NCI-H2107 (cell line): ENCODE data around the gene RANBP17.
"Not testable (repeated sequence)": the region's sequence is repeated elsewhere in the genome, so short reads cannot be mapped to it uniquely, and the experiment has no call there.

Experiments
- DNase-seq: peaks from one replicate; lab custom pipeline; 2025; lab: John Stamatoyannopoulos, UW

RANBP17 gene

DNA sequence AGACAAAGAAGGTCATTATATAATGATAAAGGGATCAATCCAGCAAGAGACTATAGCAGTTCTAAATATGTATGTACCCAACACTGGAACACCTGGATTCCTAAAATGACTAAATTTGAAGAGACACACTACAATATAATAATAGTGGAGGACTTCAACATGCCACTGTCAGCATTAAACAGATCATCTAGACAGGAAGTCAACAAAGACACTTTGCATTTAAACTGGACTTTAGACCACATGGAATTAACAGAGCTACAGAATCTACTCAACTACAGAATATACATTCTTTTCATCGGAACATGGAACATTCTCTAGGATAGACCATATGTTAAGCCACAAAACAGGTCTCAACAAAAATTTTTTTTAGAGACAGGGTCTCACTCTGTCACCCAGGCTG lies 388.9 kb downstream of the RANBP17 start:
- DNase-seq, result no peak

DNA sequence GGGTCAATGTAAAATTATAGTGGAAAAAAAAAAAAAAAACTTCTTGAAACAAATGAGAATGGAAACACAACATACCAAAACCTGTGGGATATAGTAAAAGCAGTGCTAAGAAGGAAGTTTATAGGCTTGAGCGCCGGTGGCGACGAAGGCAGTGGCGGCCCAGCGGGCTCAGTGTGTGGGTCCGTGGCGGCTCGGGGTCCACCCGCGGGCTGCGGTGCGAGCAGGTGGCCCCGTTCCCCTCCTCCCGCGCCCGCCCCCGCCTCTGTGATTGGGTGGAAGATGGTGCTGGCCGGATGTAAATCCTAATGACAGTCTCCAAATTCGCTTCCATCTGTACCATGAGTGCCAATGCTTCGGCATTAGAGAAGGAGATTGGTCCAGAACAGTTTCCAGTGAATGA lies 389.7 kb downstream of the RANBP17 start:
- DNase-seq, result no peak

GRCh38 chr5:171252674-171253073 lies 390.9 kb downstream of the RANBP17 start:
- DNase-seq, result no peak

DNA sequence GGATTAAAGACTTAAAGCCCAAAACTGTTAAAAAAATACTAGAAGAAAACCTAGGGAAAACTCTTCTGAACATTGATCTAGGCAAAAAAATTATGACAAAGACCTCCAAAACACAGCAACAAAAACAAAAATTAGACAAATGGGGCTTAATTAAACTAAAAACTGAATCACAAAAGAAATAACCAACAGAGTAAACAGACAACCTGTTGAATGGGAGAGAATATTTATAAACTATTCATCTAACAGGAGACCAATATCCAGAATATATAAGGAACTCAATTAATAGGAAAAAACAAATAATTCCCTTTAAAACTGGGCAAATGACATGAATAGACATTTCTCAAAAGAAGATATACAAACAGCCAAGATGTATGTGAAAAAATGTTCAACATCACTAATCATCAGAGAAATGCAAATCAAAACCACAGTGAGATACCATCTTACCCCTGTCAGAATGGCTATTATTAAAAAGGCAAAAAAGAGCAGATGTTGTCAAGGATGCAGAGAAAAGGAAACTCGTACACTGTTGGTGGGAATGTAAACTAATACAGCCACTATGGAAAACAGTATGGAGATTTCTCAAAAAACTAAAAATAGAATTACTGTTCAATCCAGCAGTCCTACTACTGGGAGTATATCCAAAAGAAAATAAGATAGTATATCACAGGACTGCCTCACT lies 397.1 kb downstream of the RANBP17 start:
- no peak for DNase-seq

- DNase-seq, result no peak
Observed at GRCh38 chr5:171261361-171261760, 399.5 kb downstream of the RANBP17 start.

DNA sequence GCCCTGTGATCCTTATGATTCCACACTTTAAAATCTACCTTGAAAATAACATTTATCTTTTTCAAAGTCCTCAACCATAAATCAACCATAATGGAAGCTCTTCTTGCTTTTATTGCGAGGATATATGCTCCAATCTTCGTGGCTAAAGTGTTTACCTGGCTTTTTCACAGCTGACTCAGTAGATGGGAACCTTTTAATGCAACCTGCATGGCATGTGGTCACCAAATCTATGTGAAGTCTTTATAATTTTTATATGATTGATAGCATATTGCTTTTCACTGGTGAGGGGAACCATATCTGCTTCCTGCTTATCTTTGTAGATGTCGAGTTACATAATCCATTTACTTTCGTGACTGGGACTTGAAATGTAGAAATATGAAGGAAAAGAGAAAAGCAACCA lies 400.1 kb downstream of the RANBP17 start:
- no peak for DNase-seq

- no peak for DNase-seq
Observed at GRCh38 chr5:171263181-171263580, 401.4 kb downstream of the RANBP17 start.

DNA sequence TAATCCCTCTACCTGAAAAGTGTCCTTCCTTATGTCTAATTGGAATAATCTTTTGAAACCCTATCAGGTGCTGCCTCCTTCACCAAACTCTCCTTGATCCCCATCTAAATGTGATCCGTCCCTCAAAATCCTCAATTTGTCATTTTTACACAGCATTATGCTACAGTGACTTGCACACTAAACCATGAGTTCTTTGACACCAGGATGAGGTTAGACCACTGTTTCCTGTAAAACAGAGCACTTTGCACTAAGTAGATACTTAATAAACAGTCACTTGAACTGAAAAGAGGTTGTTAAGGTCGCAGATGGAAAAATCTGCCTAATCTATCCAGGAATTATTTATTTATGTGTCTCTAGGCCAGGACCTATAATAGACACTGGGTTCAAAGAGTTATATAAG lies 403.0 kb downstream of the RANBP17 start:
- no peak for DNase-seq

DNA sequence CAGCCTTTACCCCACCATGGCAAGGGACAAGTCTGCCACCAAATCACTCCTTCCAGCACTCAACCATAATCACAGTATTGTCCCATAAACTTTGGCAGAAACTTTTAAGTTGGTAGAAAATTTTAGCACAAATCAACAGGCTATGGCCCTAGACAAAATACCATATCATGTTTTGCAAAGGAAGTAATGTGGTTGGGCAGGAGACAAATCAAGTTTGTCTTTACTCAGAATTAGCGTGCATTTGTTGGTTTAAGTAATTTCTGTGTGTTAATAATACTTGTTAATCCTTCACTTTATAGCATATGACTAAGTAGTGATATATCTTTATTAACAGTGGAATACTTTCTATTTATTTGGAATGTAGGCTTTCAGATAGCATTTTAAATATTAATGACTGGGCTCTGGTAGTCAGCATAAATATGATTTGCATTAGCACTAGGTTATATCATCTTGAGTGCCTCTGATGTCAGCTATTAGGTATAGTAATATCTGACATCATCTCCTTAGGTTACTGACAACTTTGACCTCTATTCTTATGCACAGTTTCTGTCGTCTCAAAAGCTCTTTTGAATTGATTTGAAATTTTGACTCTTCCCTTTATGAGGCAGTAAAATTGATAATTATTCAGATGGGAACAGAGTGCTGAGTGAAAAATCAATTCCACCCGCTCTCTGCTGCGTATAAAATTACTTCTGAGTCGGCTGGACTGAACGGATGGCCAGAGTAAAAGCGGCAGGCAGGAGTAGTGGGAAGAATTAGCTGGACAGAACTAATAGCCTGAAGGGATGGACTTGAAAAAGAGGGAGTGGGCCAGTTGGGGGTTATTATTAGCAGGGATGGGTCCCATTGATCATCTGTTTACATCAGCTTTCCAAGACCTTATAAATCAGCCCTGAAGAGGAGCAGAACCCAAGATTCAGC lies 407.1 kb downstream of the RANBP17 start:
- no peak for DNase-seq

DNA sequence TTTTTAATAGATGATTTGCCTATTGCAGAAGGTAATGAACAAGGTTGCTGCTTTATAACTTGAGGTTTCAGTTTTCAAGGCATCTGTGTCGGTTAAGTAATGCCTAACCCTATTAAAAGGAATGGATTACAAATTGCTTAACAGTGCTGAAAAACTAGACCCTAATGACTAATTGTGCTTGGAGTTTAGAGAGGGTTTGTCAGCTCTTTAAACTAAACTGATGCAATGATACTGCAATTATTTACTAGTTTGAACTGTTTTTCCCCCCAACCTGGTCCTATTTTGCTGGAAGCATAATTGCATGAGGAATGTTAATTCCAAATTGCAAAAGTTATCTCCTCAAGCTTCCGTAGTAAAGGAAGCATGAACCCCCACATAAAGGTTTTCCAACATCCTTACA lies 407.9 kb downstream of the RANBP17 start:
- no peak for DNase-seq

GRCh38 chr5:171270136-171270535 lies 408.3 kb downstream of the RANBP17 start:
- no peak for DNase-seq

DNA sequence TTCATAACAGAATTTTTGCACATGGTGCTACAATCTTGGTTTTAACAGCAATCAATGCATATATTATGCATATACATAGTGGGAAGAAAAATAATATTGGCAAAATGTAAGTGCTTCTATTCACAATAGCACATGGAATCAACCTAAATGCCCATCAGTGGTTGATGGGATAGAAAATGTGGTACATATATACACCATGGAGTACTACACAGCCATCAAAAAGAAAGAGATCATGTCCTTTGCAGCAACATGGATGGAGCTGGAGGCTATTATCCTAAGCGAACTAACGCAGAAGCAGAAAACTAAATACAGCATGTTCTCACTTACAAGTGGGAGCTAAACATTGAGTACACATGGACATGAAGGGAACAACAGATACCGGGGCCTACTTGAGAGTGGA lies 410.0 kb downstream of the RANBP17 start:
- no peak for DNase-seq

DNA sequence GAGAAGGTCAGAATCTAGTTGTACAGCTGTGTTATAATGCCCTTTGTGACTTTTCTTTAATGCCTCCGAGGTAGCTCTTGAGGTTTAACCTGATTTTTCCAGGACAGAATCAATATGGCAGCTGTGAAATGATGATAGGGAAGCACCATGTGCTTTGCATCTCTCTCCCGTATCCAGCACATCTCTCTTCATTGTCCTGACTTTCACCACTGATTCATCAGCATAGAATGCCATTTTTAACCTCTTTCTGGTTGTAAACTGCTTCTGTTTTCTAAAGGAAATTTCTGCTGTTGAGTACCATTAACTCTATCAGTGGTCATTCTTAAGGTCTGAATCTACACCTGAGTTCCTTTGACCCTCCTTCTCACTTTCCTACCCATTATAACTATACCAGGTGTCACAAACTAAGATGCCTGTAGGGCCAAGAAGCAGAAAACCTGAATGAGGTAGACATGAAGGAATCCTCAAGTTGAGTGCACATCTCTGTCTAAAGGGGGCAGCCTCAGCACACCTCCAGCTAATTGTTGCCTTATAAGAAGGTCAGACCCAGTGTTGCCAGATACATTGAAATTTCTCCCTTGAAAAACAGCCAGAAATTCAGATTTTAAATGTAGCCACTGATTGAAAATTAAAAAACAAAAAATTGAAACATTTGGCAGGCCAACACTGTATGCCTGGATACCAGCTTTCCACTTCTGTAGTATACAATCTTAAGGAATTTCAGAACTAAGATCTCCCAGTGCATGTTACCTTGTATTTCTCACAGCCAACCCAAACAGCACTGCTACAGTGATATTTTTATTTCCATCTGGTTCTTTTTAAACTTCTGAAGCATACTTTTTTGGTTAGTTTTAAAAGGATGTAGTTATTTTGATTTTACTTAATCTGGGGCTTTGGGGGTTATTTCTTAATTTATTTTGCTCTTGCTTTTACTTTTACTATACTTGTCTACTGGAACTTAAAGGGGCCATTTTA lies 411.5 kb downstream of the RANBP17 start:
- no peak for DNase-seq

GRCh38 chr5:171275841-171276544 lies 414.2 kb downstream of the RANBP17 start:
- DNase-seq, result no peak

GRCh38 chr5:171283753-171284152 lies 421.9 kb downstream of the RANBP17 start:
- DNase-seq, result no peak

GRCh38 chr5:171285465-171285864 lies 423.6 kb downstream of the RANBP17 start:
- no peak for DNase-seq

GRCh38 chr5:171288066-171288465 lies 426.2 kb downstream of the RANBP17 start:
- no peak for DNase-seq

GRCh38 chr5:171291371-171291770 lies 429.6 kb downstream of the RANBP17 start:
- DNase-seq, result no peak

DNA sequence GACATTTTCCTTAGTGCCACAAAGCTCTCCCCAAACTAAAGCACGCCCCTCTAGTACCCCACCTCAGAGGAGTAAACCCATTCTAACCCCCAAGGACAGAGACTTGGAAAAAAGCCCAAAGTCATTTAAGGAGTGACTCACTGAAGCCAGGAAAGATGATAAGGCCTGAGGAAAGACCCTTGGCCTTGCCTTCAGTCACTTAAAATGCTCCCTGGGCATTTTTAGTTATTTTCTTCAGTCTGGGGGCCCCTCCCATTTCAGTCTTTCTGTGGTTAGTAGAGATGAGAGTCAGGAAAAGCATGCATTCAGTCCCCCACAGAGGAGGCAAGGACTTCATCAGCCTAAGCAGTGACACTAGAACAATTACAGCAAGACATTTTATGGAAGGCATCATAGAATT lies 433.5 kb downstream of the RANBP17 start:
- DNase-seq, result no peak

GRCh38 chr5:171295801-171296200 lies 434.0 kb downstream of the RANBP17 start:
- no peak for DNase-seq

DNA sequence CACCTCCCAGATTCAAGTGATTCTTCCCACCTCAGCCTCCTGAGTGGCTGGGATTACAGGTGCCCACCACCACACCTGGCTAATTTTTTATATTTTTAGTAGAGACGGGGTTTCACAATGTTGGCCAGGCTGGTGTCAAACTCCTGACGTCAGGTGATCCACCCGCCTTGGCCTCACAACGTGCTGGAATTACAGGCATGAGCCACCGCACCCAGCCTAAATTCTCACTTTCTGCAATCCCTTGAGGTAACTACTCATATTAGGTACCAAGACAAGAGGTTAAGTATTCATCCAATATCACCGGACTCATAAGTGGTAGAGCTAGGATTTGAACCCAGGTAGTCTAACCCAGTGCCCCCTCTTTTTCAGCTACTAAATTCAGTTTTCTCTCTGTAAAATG lies 436.1 kb downstream of the RANBP17 start:
- DNase-seq, result not testable (repeated sequence)

GRCh38 chr5:171299228-171299627 lies 437.4 kb downstream of the RANBP17 start:
- no peak for DNase-seq
